ENCODE measurements around the gene SEMA4A.
"Not testable (repeated sequence)": the region's sequence is repeated elsewhere in the genome, so short reads cannot be mapped to it uniquely, and the experiment has no call there.

Gene SEMA4A

DNA sequence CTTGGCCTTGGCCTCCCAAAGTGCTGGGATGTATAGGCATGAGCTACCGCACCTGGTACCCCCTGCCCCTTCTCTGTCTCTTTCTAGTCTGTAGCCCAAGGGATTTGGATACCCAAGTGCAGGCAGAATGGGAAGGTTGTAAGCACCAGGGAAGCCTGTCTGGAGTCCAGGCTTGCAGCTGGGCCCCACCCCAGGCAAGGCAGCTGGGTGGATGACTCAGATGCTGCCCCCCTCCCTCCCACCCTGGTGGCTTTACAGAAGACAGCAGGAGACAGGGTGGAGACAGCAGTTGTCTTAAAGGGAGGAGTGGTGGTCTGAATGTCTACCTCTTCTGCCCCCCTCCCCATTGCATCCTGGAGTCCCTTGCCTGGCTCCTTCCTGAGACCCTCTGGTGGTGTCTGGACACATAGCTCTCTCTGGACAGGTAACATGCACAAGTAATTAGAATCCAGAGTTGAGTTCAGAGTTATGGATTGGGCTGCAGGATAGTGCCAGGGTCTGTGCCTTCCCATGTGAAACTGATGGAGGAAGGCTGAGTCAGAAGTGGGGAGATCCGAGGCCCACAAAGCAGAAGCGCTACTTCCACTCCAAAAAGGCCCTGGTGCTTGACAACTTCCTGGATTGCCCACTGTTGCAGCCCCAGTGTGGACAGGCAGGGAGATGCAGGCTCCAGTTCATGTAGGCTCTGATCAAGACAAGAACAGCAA lies 33.7 kb upstream of the SEMA4A start:
- peak in 1 of 3 experiments; percentile 6 for DNase-seq

DNA sequence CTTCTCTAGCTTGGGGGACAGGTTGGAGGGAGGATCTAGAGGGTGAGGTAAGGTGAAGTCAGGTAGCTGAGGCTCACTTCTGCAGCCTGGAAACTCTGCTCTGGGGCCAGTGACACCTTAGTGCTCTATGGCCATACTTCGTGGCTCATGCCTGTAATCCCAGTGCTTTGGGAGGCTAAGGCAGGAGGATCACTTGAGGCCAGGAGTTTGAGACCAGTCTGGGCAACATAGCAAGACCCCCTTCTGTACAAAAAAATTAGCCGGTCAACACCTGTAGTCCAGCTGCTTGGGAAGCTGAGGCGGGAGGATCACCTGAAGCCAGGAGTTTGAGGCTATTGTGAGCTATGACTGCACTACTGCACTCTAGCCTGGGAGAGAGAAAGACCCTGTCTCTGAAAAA lies 33.1 kb upstream of the SEMA4A start:
- no peak for DNase-seq

DNA sequence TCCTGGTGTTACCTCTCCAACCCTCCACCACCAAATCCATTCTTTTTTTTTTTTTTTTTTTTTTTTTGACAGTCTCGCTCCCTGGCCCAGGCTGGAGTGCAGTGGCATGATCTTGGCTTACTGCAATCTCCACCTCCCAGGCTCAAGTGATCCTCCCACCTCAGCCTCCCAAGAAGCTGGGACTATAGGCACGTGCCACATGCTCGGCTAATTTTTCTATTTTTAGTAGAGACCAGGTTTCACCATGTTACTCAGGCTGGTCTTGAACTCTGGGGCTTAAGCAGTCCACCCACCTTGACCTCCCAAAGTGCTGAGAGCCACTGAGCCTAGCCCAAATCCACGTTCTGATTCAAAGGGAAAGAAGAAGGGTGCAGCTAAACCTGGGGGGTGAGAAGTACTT lies 32.4 kb upstream of the SEMA4A start:
- DNase-seq, result not testable (repeated sequence)

DNA sequence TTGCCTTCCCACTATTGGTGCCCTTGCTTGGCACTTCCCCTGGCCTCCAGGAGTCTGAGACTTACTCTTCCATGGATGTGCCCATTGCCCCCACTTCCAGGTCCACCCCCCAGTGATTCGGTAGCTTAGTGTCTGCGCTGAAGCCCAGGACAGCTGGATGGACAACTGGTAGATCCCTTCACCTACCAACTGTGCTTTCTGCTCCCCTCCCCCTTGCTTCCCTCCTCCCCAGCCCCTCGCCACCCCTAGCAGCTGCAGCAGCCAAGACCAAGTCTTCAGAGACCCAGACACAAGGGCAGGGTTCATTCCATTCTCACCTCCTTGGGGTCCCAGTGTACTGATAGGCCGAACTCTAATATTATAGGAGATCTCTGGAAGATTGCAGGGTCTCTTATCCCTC lies 31.9 kb upstream of the SEMA4A start:
- no peak for DNase-seq

DNA sequence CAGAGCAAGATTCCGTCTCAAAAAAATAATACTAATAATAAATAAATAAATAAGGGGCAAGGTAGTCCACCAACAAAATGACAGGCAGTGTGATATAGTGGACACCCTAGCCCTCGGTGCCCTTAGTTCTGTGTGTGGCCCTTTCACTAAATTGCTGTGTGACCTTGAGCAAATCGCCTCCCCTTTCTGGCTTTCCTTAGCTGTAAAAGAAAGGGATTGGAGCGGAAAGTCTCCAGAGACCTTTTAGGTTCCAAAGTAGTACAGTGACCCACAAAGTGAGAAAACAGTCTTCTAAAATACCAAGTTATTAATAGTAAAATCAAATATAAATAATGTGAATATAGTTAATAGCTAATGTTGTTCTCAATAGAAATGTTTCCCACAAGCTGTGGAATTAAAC lies 31.3 kb upstream of the SEMA4A start:
- no peak for DNase-seq

- peak in 2 of 3 experiments; percentile 41 to 43 for DNase-seq
Measured at GRCh38 chr1:156122519-156123355, 30.6 kb upstream of the SEMA4A start.

DNA sequence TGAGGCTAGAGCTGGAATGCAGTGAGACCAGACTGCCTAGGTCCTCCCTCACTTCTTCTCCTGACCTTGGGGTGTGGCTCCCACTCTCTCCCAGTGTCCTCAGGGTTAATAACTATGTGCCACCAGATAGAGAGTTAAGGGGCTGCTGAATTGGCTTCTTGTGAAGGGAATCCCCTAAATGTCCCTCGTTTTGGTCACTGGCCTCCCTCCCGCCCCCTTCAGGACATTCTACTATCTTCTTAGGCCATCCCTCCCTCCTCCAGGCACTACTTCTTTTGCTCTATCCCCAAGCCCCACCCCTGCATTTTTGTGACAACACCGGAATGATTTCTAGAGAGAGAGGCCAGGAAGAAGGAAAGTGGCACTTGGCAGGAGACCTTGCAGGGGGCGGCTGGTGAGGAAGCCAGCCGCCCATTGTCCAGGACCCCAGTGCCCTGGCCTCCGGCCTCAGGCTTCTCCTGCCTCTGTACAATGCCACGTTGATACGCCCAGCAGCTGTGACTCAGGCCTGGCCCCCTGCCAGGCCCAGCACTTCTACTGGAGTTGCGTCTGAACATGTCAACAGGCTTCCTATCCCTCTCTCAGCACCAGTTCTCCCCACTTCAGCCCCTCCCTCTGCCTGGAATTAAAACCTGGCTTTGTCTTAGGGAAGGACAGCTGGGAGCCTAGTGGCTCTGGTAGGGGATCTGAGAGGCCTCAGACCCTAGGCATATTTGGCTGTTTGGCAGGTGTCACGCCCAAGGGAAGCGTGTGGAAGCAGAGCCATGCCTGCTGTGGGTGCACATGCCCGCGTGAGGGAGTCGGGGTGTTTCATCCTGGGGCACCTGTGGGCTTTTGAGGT lies 29.8 kb upstream of the SEMA4A start:
- DNase-seq, result peak; percentile 95 to 99 (median 98)

DNA sequence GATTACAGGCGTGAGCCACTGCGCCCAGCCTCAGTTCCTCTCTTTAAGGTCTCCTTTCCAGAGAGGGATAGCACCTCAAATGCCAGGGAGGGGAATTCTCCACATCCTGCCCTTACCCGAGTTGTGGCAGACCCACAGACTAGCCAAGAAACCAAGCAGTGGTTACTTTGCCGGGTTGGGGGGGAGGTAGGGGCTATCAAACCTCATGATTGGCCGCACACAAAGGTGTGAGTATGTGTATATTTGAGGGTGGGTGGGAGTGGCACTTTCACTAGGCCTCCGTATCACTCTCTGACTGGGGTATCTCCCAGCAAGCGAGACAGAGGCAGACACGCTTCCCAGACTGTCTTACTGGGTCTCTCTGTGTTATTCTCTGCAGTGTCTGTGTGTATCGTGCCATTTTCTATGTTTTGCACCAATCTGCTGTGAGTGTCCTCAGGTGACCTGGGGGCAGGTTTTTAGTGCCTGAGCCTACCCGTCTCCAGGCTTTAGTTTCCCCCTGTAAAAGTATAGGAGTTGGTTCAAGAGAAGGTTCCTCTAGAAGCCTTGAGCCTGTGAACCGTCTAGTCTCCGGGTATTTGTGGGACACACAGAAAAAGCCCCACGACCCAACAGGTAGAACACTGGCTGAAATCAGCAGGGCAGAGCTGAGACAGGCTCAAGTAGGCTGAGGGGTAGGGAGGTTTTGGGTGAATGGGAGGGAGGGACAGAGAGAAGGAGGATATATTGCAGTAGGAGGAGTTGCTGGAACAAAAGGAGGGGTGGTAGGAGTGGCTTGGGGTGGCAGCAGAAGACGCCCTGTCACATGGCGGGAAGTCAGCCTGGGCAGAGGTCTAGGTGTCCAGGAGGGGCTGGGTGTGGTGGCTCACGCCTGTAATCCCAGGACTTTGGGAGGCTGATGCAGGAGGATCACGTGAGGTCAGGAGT lies 28.6 kb upstream of the SEMA4A start:
- DNase-seq, result peak in 2 of 3 experiments; percentile 30 to 42

GRCh38 chr1:156125544-156125943 lies 27.8 kb upstream of the SEMA4A start:
- DNase-seq, result not testable (repeated sequence)

GRCh38 chr1:156126043-156126629 lies 27.2 kb upstream of the SEMA4A start:
- peak in 2 of 3 experiments; percentile 12 to 31 for DNase-seq

GRCh38 chr1:156126630-156127534 lies 26.5 kb upstream of the SEMA4A start:
- peak in 1 of 3 experiments; percentile 31 for DNase-seq

GRCh38 chr1:156128308-156128653 lies 25.1 kb upstream of the SEMA4A start:
- DNase-seq, result no peak

- DNase-seq, result no peak
Measured at GRCh38 chr1:156128654-156129597, 24.5 kb upstream of the SEMA4A start.

DNA sequence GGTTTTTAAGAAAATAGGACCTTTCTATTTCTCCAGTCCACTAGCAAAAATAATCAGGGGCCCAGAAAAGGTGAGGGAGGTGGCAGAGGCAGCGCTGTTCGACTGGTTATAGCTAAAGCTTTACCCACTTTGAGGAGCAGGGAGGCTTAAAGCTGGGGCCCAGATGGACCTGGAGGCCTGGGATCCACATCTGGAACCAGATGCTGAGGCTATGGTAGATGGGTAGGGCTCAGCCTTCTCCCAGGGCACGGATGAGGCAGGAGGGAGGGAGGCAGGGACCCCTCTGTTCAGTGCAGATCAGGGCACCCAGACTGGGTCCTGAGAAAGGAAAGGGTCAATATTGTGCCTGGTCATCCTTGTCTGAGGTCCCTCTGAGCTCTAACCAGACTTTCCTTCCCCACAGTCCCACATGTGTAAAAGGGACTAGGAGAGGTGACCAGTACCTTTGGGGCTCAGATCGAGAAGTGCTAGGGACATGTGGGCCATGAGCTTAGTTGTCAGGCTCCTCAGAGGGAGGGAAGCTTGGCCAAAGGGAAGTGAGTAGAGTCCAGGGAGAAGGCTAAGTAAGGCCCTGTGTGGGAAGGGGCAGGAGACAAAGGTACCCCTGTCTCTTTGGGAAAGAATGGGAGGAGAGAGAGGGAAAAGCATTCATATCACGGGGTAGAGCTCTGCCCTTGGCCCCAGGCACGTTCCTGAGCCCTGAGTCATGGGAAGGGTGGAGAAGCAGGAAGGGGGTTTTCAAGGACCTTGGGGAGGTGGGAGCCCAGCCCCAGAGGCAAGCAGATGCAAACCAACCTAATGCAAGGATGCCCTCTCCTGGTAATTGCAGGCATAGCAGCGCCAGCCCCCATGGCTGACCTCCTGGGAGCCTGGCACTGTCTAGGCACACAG lies 23.5 kb upstream of the SEMA4A start:
- DNase-seq, result peak; percentile 68 to 85 (median 82)

- DNase-seq, result no peak
Measured at GRCh38 chr1:156130578-156130942, 22.8 kb upstream of the SEMA4A start.

DNA sequence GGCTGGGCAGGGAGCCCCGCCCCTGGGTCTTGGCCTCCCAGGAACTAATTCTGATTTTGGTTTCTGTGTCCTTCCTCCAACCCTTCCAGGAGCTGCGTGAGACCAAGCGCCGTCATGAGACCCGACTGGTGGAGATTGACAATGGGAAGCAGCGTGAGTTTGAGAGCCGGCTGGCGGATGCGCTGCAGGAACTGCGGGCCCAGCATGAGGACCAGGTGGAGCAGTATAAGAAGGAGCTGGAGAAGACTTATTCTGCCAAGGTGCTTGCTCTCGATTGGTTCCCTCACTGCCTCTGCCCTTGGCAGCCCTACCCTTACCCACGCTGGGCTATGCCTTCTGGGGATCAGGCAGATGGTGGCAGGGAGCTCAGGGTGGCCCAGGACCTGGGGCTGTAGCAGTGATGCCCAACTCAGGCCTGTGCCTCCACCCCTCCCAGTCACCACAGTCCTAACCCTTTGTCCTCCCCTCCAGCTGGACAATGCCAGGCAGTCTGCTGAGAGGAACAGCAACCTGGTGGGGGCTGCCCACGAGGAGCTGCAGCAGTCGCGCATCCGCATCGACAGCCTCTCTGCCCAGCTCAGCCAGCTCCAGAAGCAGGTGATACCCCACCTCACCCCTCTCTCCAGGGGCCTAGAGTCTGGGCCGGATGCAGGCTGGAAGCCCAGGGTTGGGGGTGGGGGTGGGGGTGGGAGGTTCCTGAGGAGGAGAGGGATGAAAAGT lies 18.5 kb upstream of the SEMA4A start:
- no peak for DNase-seq

Measured in NCI-H1417 (cell line).